Nucleus accumbens (tissue), 56 donors: ENCODE data around the gene TROAP.

ENCODE experiments used
- DNase-seq, 56 donors: peaks; one replicate each; lab custom pipeline; 2025; lab: John Stamatoyannopoulos, UW

The TROAP gene

DNA sequence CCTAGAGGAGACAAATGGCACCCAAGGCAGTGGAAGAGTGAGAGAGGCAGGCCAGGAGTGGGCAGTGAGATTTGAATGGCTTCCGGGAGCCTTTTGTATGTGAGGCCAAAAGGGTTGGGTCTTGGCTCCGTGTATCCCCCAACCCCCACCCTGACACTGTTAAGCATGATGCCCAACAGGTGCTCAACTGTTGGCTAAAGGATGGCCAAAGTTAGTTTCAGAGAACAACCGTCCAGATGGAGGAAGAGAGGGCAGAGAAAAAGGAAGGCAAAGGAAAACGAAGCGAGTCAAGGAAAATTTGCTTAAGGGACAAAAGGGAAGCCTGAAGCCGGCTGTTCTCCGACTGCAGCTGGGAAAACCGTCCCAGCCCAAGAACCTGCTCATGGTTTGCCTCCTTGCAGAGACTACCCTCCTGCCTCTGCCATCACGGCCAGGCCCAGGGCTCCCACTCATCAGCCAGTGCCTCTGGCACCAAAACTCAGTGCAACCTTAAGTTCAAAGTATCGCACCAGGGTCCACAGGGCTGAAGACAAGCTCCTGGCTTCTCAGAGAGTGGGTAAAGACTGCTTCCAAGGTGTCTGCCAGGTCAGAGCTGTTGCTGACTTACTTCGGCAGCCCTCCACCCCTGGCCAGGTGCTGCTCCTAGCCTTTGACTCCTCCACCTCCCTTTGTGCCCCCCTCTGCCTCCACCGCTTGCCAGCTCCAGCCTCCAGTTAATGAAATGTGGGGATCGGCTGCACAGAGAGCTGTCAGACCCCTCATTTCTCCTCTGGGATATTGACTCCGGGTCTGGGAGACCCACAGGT is 18.1 kb downstream of the TROAP start:
- no peak for DNase-seq

DNA sequence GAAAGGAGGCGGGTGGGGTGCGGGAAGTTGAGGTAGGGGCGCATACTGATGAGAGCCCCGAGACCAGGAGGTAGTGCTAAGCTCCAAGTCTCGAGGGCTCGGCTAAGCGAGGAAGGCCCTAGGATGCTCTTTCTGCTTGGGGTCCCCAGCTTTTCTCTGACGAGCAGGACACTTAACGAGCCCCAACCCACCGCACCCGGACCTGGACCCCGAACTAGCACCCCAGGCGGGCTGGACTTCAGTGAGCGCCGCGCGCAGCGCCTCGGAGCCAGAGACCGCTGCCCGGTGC is 18.7 kb downstream of the TROAP start:
- no peak for DNase-seq

DNA sequence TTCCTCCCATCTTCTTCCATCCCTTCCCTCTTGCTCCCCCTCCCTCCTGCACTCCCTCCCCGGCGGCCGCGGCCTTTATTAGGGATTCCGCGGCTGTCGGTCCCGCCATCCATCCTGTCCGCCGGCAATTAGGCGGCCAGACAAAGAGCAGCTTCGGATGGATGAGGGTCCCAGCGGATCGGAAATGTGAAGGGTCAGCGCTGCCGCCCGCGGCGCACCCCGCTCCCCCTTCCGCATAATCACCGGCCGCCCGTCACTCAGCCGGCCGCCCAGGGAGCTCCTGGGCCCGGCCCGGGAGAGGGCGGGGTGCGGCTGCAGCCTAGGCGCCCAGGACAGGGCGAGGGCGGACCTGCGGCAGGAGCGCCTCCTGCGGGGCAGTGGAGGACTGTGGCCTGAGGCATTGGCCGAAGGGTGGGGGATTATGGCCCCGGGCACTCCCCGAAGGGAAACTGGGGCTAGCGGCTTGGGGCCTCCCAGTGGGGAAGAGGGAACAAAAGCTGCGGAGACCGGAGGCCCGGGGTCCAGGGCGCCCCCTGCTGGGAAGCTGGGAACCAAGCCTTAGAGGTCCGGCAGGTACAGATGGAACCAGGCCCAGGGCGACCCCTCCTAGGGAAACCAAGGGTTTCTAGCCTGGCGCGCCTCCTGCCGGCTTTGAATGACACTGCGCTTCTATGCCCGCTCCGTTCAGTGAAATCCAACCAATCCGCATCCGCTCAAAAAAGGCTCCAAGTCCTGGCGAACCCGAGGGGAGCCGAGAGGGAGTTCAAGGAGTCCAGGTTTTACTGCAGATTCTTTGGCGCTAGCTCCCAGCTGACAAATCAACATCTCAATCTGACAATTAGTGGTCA is 19.2 kb downstream of the TROAP start:
- peak in 42 of 56 donors; percentile 13 to 84 (median 46) for DNase-seq

DNA sequence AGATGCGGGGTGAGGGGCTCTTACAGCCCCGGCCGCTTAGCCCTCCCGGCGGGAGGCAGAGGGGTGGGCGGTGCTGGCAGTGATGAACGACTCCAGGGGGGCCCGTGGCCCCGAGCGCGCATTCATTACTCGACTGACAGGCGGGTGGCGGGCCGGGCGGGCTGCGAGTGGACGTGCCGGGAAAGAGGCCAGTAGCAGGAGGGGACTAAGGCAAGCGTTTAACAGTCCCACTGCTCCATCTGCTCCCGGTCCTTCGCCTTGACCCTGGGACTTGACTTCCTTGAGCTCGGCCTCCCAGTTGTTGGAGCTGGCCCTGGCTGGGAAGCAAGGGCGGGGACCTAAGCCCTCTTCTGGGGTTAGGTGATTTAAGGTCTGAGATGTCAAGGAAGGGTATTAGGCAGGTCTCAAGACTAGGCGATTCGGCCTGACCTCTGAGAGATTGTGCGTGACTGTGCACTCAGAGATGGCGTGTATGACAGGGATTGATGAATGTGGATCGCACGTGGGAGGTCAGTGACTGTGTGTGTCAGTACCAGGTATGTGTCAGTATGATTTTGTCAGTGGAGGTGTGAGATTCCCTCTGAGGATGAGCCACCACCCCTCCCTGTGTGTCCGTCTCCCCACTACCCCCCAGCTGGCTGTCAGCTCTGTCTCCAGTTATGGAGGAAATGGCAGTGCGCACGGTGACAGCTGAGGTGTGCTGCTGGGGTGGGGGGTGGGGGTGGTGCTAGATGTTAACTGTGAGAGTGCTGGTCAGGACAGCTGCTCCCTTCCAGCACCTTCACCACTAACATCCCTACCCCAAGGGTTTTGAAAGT is 20.1 kb downstream of the TROAP start:
- peak in 5 of 56 donors; percentile 17 to 60 (median 34) for DNase-seq

- no peak for DNase-seq
These were observed 21.5 kb downstream of the TROAP start for GRCh38 chr12:49344486-49345050.

GRCh38 chr12:49345051-49345824 is 22.2 kb downstream of the TROAP start:
- peak in 9 of 56 donors; percentile 12 to 64 (median 27) for DNase-seq

DNA sequence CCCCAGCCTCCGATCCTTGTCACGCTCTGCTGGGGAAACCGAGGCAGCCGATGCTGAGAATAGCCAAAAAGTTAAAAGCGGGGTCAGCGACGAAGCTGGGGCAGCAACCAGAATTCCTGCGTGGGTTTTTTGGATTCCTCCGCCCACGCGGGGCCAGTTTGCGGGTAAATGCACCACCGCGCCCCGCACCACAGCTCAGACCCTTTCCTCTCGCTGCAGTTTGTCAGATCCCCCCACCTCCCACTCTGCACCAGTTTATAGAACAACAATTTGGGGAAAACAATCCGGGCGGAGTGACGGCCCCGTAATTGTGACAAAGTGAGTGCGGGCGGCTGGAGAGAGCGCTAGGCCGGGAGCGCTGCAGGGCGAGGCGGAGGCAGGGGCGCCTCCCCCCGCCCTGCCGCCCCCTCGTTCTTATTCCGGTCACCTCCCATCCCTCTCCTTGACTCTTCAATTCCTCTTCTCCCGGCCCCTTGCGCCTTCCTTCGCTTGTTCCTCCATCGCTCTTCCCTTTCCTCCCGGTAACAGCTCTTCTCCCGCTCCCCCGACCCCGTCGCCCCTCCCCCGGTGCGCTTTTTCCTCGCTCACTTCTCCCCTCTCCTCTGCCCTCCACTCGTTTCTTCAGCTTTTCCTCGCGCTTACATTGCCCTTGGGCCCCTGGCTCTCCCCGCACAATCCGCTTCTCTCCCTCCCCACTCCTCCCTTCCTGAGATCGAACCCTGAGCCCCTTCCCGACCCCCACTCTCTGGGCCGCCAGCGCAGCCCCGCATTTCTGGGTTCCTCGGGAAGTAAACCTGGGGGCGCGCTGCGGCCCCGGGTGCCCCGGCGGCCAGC is 23.0 kb downstream of the TROAP start:
- DNase-seq, result peak in 1 of 56 donors; percentile 9

DNA sequence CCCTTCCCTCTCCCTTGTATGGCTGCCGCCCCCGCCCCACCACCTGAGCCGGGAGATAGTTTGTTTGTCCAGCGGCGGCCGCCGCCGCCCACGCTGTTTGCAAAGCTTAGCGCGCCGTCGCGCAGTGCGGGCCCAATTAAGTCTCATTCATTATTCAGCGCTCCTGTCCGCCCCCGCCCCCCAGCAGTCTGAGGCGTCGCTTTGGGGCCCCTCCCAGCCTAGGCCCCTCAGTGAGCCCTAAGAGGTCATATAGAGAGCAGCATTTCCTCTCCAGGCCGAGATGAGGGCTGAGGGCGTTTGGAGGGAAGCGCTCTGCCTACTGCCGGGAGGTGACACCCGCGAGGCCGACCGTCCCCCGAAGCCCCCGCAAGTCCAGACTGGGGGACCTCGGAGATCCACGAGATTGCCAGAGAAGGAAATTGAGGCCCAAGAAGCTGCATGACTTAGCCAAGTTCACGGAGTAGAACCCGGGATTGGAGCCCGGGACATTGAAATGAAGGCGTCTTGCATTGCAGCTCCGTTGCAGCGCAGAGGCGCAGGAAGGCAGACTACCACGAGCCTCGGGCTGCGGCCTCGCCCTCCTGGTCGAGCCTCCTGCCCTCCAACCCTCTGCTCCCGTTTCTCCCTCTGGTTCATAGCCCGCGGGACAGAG is 23.7 kb downstream of the TROAP start, which contains the start of gene DNAJC22:
TSS of gene DNAJC22 (plus strand) at position 230 of the 652 bp plus-strand sequence. CDS start 1,985 bp downstream, outside the sequence.
- peak in 2 of 56 donors; percentile 26 to 35 for DNase-seq

- DNase-seq, result peak in 54 of 56 donors; percentile 27 to 96 (median 83)
These were observed 24.5 kb downstream of the TROAP start for GRCh38 chr12:49347311-49348193.

GRCh38 chr12:49348781-49349180 is 25.7 kb downstream of the TROAP start:
- DNase-seq, result no peak

GRCh38 chr12:49349266-49349665 is 26.2 kb downstream of the TROAP start:
- no peak for DNase-seq

GRCh38 chr12:49352351-49352750 is 29.3 kb downstream of the TROAP start:
- DNase-seq, result no peak

GRCh38 chr12:49355913-49356312 is 32.9 kb downstream of the TROAP start:
- DNase-seq, result no peak

GRCh38 chr12:49357103-49357678 is 34.1 kb downstream of the TROAP start:
- no peak for DNase-seq

DNA sequence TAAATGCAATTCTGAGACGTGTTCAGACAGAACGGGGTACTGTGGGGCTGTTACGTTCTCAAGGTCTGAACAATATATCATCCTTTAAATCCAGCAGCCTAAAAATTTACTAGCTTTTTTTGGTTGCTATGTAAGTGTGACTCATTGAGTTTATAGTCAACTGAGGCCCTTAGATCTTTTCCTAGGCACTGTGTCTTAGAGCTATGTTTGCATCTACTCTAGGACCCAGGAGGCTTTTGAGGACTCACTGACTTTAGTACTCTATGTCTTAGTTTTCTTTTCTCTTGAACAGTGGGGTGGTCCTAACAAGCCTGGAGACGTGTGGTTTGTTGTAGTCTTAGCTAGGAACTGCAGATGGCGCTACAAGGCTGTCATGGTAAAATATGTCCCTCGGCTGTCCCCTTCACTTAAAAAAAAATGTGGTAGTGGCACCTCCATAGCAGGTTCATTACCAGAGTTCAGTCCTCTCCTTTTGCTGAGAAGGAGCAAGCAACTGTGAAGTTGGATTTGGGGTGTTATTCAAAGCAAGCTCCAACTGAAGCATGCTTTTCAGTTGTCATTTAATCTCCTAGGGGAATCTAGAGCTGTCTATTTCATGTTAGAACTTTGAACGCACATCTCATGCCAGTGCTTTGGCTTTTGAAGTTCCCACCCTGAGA is 35.6 kb downstream of the TROAP start:
- peak in 18 of 56 donors; percentile 8 to 63 (median 20) for DNase-seq

- no peak for DNase-seq
These were observed 36.6 kb downstream of the TROAP start for GRCh38 chr12:49359671-49360070.
